ENCODE data around the gene GCH1.
"Not testable (repeated sequence)": the region's sequence is repeated elsewhere in the genome, so short reads cannot be mapped to it uniquely, and the experiment has no call there.

Gene GCH1

GRCh38 chr14:54928216-54928615, 25.6 kb upstream of the GCH1 start:
- Histone ChIP-seq H3K4me3 (ENCODE audit: low read length) (no peak overlapping the region), H2AFZ (ENCODE audit: low read depth, low read length) (no peak overlapping the region), H3K27me3 (ENCODE audit: insufficient read depth, low read length) (no peaks in the 10 kb centered on the region), H3K4me1 (ENCODE audit: insufficient read depth, low read length) (no peaks in the 10 kb centered on the region), H3K36me3 (ENCODE audit: insufficient read depth, low read length) (no peaks in the 10 kb centered on the region), H3K9me3 (ENCODE audit: low read length) (no peaks in the 10 kb centered on the region)

- H3K4me3 ChIP-seq (ENCODE audit: low read length), result no peak overlapping the region
- H3K9me3 ChIP-seq (ENCODE audit: low read length), result no peaks in the 10 kb centered on the region
- H3K36me3 ChIP-seq (ENCODE audit: insufficient read depth, low read length), result no peaks in the 10 kb centered on the region
- no peaks in the 10 kb centered on the region for H3K27me3 ChIP-seq (ENCODE audit: insufficient read depth, low read length)
- H2AFZ ChIP-seq (ENCODE audit: low read depth, low read length), result no peak overlapping the region
- no peaks in the 10 kb centered on the region for H3K4me1 ChIP-seq (ENCODE audit: insufficient read depth, low read length)
These were observed 24.9 kb upstream of the GCH1 start for GRCh38 chr14:54927551-54927950.

GRCh38 chr14:54926570-54926969, 23.9 kb upstream of the GCH1 start:
- not testable (repeated sequence) for H3K4me1 ChIP-seq (ENCODE audit: insufficient read depth, low read length); H3K4me3 ChIP-seq (ENCODE audit: low read length); H2AFZ ChIP-seq (ENCODE audit: low read depth, low read length); H3K9me3 ChIP-seq (ENCODE audit: low read length); H3K36me3 ChIP-seq (ENCODE audit: insufficient read depth, low read length); H3K27me3 ChIP-seq (ENCODE audit: insufficient read depth, low read length)

GRCh38 chr14:54922598-54922997, 20.0 kb upstream of the GCH1 start:
- Histone ChIP-seq H3K36me3 (ENCODE audit: insufficient read depth, low read length) (no peaks in the 10 kb centered on the region), H3K4me1 (ENCODE audit: insufficient read depth, low read length) (no peaks in the 10 kb centered on the region), H2AFZ (ENCODE audit: low read depth, low read length) (no peak overlapping the region), H3K4me3 (ENCODE audit: low read length) (no peak overlapping the region), H3K9me3 (ENCODE audit: low read length) (no peaks in the 10 kb centered on the region), H3K27me3 (ENCODE audit: insufficient read depth, low read length) (no peaks in the 10 kb centered on the region)

- H3K4me3 ChIP-seq (ENCODE audit: low read length), result no peak overlapping the region
- no peak overlapping the region for H2AFZ ChIP-seq (ENCODE audit: low read depth, low read length)
- no peaks in the 10 kb centered on the region for H3K27me3 ChIP-seq (ENCODE audit: insufficient read depth, low read length)
- H3K4me1 ChIP-seq (ENCODE audit: insufficient read depth, low read length), result no peaks in the 10 kb centered on the region
- H3K9me3 ChIP-seq (ENCODE audit: low read length), result no peaks in the 10 kb centered on the region
- H3K36me3 ChIP-seq (ENCODE audit: insufficient read depth, low read length), result no peaks in the 10 kb centered on the region
These were observed 17.4 kb upstream of the GCH1 start for GRCh38 chr14:54920052-54920451.

GRCh38 chr14:54919330-54919729, 16.7 kb upstream of the GCH1 start:
- Histone ChIP-seq H2AFZ (ENCODE audit: low read depth, low read length) (no peak overlapping the region), H3K9me3 (ENCODE audit: low read length) (no peaks in the 10 kb centered on the region), H3K4me1 (ENCODE audit: insufficient read depth, low read length) (no peaks in the 10 kb centered on the region), H3K4me3 (ENCODE audit: low read length) (no peak overlapping the region), H3K27me3 (ENCODE audit: insufficient read depth, low read length) (no peaks in the 10 kb centered on the region), H3K36me3 (ENCODE audit: insufficient read depth, low read length) (no peaks in the 10 kb centered on the region)

- Histone ChIP-seq H2AFZ (ENCODE audit: low read depth, low read length) (no peak overlapping the region), H3K4me1 (ENCODE audit: insufficient read depth, low read length) (no peaks in the 10 kb centered on the region), H3K4me3 (ENCODE audit: low read length) (no peak overlapping the region), H3K27me3 (ENCODE audit: insufficient read depth, low read length) (no peaks in the 10 kb centered on the region), H3K36me3 (ENCODE audit: insufficient read depth, low read length) (no peaks in the 10 kb centered on the region), H3K9me3 (ENCODE audit: low read length) (no peaks in the 10 kb centered on the region)
These were observed 15.8 kb upstream of the GCH1 start for GRCh38 chr14:54918427-54918826.

- Histone ChIP-seq H3K4me1 (ENCODE audit: insufficient read depth, low read length) (no peaks in the 10 kb centered on the region), H3K9me3 (ENCODE audit: low read length) (no peaks in the 10 kb centered on the region), H3K27me3 (ENCODE audit: insufficient read depth, low read length) (no peaks in the 10 kb centered on the region), H3K4me3 (ENCODE audit: low read length) (no peak overlapping the region), H3K36me3 (ENCODE audit: insufficient read depth, low read length) (no peaks in the 10 kb centered on the region), H2AFZ (ENCODE audit: low read depth, low read length) (no peak overlapping the region)
These were observed 13.5 kb upstream of the GCH1 start for GRCh38 chr14:54916101-54916500.

- no peak overlapping the region for H2AFZ ChIP-seq (ENCODE audit: low read depth, low read length)
- H3K4me3 ChIP-seq (ENCODE audit: low read length), result no peak overlapping the region
- H3K36me3 ChIP-seq (ENCODE audit: insufficient read depth, low read length), result no peaks in the 10 kb centered on the region
- peaks cover 9% of the 10 kb centered on the region for H3K4me1 ChIP-seq (ENCODE audit: insufficient read depth, low read length)
- H3K27me3 ChIP-seq (ENCODE audit: insufficient read depth, low read length), result no peaks in the 10 kb centered on the region
- no peaks in the 10 kb centered on the region for H3K9me3 ChIP-seq (ENCODE audit: low read length)
These were observed 7.4 kb upstream of the GCH1 start for GRCh38 chr14:54909817-54910558.

GRCh38 chr14:54908973-54909372, 6.3 kb upstream of the GCH1 start:
- not testable (repeated sequence) for H3K9me3 ChIP-seq (ENCODE audit: low read length); H3K36me3 ChIP-seq (ENCODE audit: insufficient read depth, low read length); H3K4me3 ChIP-seq (ENCODE audit: low read length); H3K4me1 ChIP-seq (ENCODE audit: insufficient read depth, low read length); H3K27me3 ChIP-seq (ENCODE audit: insufficient read depth, low read length); H2AFZ ChIP-seq (ENCODE audit: low read depth, low read length)

- peaks cover 9% of the 10 kb centered on the region for H3K4me1 ChIP-seq (ENCODE audit: insufficient read depth, low read length)
- no peaks in the 10 kb centered on the region for H3K9me3 ChIP-seq (ENCODE audit: low read length)
- H3K27me3 ChIP-seq (ENCODE audit: insufficient read depth, low read length), result no peaks in the 10 kb centered on the region
- H3K4me3 ChIP-seq (ENCODE audit: low read length), result no peak overlapping the region
- no peaks in the 10 kb centered on the region for H3K36me3 ChIP-seq (ENCODE audit: insufficient read depth, low read length)
- H2AFZ ChIP-seq (ENCODE audit: low read depth, low read length), result no peak overlapping the region
These were observed 5.6 kb upstream of the GCH1 start for GRCh38 chr14:54908190-54908589.

GRCh38 chr14:54906075-54906474, 3.4 kb upstream of the GCH1 start:
- Histone ChIP-seq H3K36me3 (ENCODE audit: insufficient read depth, low read length) (no peaks in the 10 kb centered on the region), H3K27me3 (ENCODE audit: insufficient read depth, low read length) (peaks cover 8% of the 10 kb centered on the region), H3K4me3 (ENCODE audit: low read length) (no peak overlapping the region), H3K9me3 (ENCODE audit: low read length) (no peaks in the 10 kb centered on the region), H3K4me1 (ENCODE audit: insufficient read depth, low read length) (peaks cover 15% of the 10 kb centered on the region), H2AFZ (ENCODE audit: low read depth, low read length) (no peak overlapping the region)

- Histone ChIP-seq H3K27me3 (ENCODE audit: insufficient read depth, low read length) (peaks cover 17% of the 10 kb centered on the region), H3K4me3 (ENCODE audit: low read length) (peak overlapping the region; percentile 66), H3K36me3 (ENCODE audit: insufficient read depth, low read length) (no peaks in the 10 kb centered on the region), H2AFZ (ENCODE audit: low read depth, low read length) (peak overlapping the region; percentile 90), H3K4me1 (ENCODE audit: insufficient read depth, low read length) (peaks cover 11% of the 10 kb centered on the region), H3K9me3 (ENCODE audit: low read length) (no peaks in the 10 kb centered on the region)
These were observed 494 bp downstream of the GCH1 start for GRCh38 chr14:54902143-54902520.

Measured in neuron (in vitro differentiated cells).